ENCODE measurements around the gene QSER1.

QSER1 gene

GRCh38 chr11:32870676-32871075 is 21.9 kb upstream of the QSER1 start:
- intact Hi-C loops (cut with DNase I; ENCODE audit: low total_unique reads): no loop called here
- Histone ChIP-seq H3K4me1 (no peaks in the 10 kb centered on the region), H3K36me3 (no peaks in the 10 kb centered on the region), H3K27me3 (no peaks in the 10 kb centered on the region), H3K4me3 (no peak overlapping the region), H3K27ac (no peak overlapping the region), H3K9me3 (peaks cover 0 to 4% (median 0%) of the 10 kb centered on the region in 3 donors)
- no peak for DNase-seq
- TF ChIP-seq CTCF (IDR thresholded peaks at IDR 0.05): no peak

DNA sequence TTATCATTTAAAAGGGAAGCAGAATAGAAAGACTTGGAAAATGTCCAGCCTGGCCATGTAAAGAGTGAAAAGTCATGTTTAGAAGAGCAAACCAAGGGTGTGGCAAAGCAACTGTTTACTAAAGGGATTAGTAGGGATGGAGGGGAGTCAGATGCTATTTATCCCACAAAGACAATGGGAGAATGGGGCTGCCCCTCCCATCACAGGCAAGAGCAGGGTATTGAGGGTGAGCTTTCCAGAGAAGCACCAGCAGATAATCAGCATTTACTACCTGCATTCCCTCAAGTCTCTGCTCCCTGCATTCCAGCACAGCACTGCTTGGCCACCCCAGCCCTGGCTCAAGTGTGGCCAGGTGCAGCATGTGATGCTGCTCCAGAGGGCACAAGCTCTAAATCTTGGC is 18.5 kb upstream of the QSER1 start:
- Histone ChIP-seq H3K36me3 (no peaks in the 10 kb centered on the region), H3K27ac (no peak overlapping the region), H3K4me3 (no peak overlapping the region), H3K9me3 (no peaks in the 10 kb centered on the region), H3K4me1 (no peaks in the 10 kb centered on the region), H3K27me3 (peaks cover 0 to 2% of the 10 kb centered on the region in 2 donors)
- intact Hi-C loops (cut with DNase I; ENCODE audit: low total_unique reads): no loop called here
- no peak for TF ChIP-seq CTCF (IDR thresholded peaks at IDR 0.05)
- no peak for DNase-seq

- DNase-seq: no peak
- intact Hi-C loops (cut with DNase I; ENCODE audit: low total_unique reads): no loop called here
- Histone ChIP-seq H3K4me1 (no peaks in the 10 kb centered on the region), H3K36me3 (no peaks in the 10 kb centered on the region), H3K9me3 (no peaks in the 10 kb centered on the region), H3K27me3 (peaks cover 0 to 3% of the 10 kb centered on the region in 2 donors), H3K27ac (no peak overlapping the region), H3K4me3 (no peak overlapping the region)
- TF ChIP-seq CTCF (IDR thresholded peaks at IDR 0.05): no peak
Observed at GRCh38 chr11:32881286-32881685, 11.3 kb upstream of the QSER1 start.

DNA sequence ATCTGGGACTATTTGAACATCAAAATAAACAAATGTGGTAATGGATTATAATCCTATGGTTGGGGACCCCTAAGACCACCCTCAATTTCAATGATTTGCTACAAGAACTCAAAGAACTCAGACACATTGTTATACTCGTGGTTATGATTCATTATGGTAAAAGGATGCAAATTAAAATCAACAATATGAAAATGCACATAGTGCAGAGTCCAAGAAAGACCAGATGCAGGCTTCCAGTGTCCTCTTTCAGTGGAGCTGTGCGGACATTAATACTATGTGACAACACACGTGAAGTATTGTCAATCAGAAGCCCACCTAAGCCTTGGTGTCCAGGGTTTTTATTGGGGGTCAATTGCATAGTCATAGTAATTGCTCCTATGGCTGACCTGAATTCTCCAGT is 9.2 kb upstream of the QSER1 start:
- H3K36me3 ChIP-seq: no peaks in the 10 kb centered on the region
- peaks cover 0 to 3% of the 10 kb centered on the region in 2 donors for H3K27me3 ChIP-seq
- no peak overlapping the region for H3K27ac ChIP-seq
- no peak for TF ChIP-seq CTCF (IDR thresholded peaks at IDR 0.05)
- DNase-seq: no peak
- intact Hi-C loops (cut with DNase I; ENCODE audit: low total_unique reads): no loop called here
- H3K4me3 ChIP-seq: no peak overlapping the region
- no peaks in the 10 kb centered on the region for H3K9me3 ChIP-seq
- no peaks in the 10 kb centered on the region for H3K4me1 ChIP-seq

- Histone ChIP-seq H3K27ac (no peak overlapping the region), H3K4me1 (no peaks in the 10 kb centered on the region), H3K36me3 (no peaks in the 10 kb centered on the region), H3K4me3 (no peak overlapping the region), H3K27me3 (peaks cover 0 to 1% of the 10 kb centered on the region in 2 donors), H3K9me3 (no peaks in the 10 kb centered on the region)
- intact Hi-C loops (cut with DNase I; ENCODE audit: low total_unique reads): no loop called here
- TF ChIP-seq CTCF (IDR thresholded peaks at IDR 0.05): no peak
- no peak for DNase-seq
Observed at GRCh38 chr11:32884023-32884422, 8.6 kb upstream of the QSER1 start.

DNA sequence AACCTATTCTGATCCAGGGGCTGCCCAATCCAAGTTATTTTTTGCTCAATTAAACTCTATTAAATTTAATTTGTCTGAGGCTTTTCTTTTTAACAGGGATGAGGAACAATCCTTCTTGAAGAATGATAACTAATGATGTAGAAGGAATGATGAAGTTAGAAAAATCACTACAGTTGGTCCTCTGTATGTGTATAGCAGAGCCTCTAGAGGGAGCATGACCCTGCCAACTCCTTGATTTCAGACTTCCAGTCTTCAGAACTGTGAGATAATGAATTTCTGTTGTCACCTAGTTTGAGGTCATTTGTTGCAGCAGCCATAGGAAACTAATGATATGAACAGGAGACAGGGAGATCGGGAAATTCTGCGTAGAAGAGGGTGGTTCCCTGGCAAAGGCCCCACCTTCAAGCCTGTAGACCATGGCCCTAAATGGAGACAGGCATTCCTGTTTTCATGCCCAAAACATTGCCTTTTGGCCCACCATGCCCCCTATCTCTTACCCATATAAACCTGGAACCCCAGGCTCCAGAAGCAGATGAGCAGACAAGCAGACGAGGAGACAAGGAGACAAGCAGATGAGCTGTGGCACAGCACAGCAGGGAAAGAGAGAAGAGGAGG is 7.7 kb upstream of the QSER1 start:
- Histone ChIP-seq H3K4me3 (no peak overlapping the region), H3K36me3 (no peaks in the 10 kb centered on the region), H3K27ac (no peak overlapping the region), H3K27me3 (no peaks in the 10 kb centered on the region), H3K9me3 (no peaks in the 10 kb centered on the region), H3K4me1 (no peaks in the 10 kb centered on the region)
- no peak for DNase-seq
- intact Hi-C loops (cut with DNase I; ENCODE audit: low total_unique reads): no loop called here
- TF ChIP-seq CTCF (IDR thresholded peaks at IDR 0.05): no peak

Data from tibial artery (tissue), 4 donors.